ENCODE results near the gene KCTD6.

KCTD6 gene

GRCh38 chr3:58530354-58530865, 38.5 kb downstream of the KCTD6 start:
- no peak for TF ChIP-seq CREB5 (CRISPR knock-in tag; IDR thresholded peaks at IDR 0.05; ENCODE audit: low read depth)
- no peak for TF ChIP-seq RARB (CRISPR knock-in tag; IDR thresholded peaks at IDR 0.05)
- TF ChIP-seq ZNF565 (CRISPR knock-in tag; conservative IDR thresholded peaks at IDR 0.05; ENCODE audit: low read depth) = no peak
- no peak for TF ChIP-seq TCF4 (CRISPR knock-in tag; IDR thresholded peaks at IDR 0.05; ENCODE audit: borderline replicate concordance)
- TF ChIP-seq ZNF8 (CRISPR knock-in tag; IDR thresholded peaks at IDR 0.05) = no peak
- no peak for TF ChIP-seq ZFP3 (CRISPR knock-in tag; IDR thresholded peaks at IDR 0.05)
- no peak for TF ChIP-seq PATZ1 (CRISPR knock-in tag; IDR thresholded peaks at IDR 0.05; ENCODE audit: borderline replicate concordance)
- TF ChIP-seq CSDC2 (CRISPR knock-in tag; IDR thresholded peaks at IDR 0.05) = no peak
- TF ChIP-seq POU6F1 (CRISPR knock-in tag; IDR thresholded peaks at IDR 0.05; ENCODE audit: borderline replicate concordance, low read depth) = no peak
- ATAC-seq = no peak

GRCh38 chr3:58531555-58531954, 39.7 kb downstream of the KCTD6 start:
- no peak for TF ChIP-seq POU6F1 (CRISPR knock-in tag; IDR thresholded peaks at IDR 0.05; ENCODE audit: borderline replicate concordance, low read depth)
- TF ChIP-seq CSRNP3 (CRISPR knock-in tag; IDR thresholded peaks at IDR 0.05) = no peak
- TF ChIP-seq SNAI2 (CRISPR knock-in tag; IDR thresholded peaks at IDR 0.05) = no peak

GRCh38 chr3:58531956-58532355, 40.1 kb downstream of the KCTD6 start:
- TF ChIP-seq BACH2 (CRISPR knock-in tag; IDR thresholded peaks at IDR 0.05; ENCODE audit: borderline replicate concordance) = no peak
- TF ChIP-seq CSRNP3 (CRISPR knock-in tag; IDR thresholded peaks at IDR 0.05) = no peak
- TF ChIP-seq TOX (CRISPR knock-in tag; IDR thresholded peaks at IDR 0.05; ENCODE audit: borderline replicate concordance) = no peak
- TF ChIP-seq RARB (CRISPR knock-in tag; IDR thresholded peaks at IDR 0.05) = no peak
- TF ChIP-seq ARNTL (CRISPR knock-in tag; IDR thresholded peaks at IDR 0.05; ENCODE audit: borderline replicate concordance, low read depth) = no peak
- TF ChIP-seq TSHZ2 (CRISPR knock-in tag; IDR thresholded peaks at IDR 0.05) = no peak
- no peak for TF ChIP-seq POU6F1 (CRISPR knock-in tag; IDR thresholded peaks at IDR 0.05; ENCODE audit: borderline replicate concordance, low read depth)

More at GRCh38 chr3:58531555-58531954, 39.7 kb downstream of the KCTD6 start:
- ATAC-seq = no peak

More at GRCh38 chr3:58531956-58532355, 40.1 kb downstream of the KCTD6 start:
- ATAC-seq = no peak
